Activated naive CD4-positive, alpha-beta T cell treated with Interleukin-2 at 50 U/mL for 16 hours (primary cell): ENCODE results near the gene CHL1.
"Not testable (repeated sequence)": the region's sequence is repeated elsewhere in the genome, so short reads cannot be mapped to it uniquely, and the experiment has no call there.

Experiments
- DNase-seq: peaks from one replicate; pipeline ENCODE4 v3.0.0-alpha.2; 2020

CHL1 gene

GRCh38 chr3:339351-339750 is 142.8 kb downstream of the CHL1 start:
- no peak for DNase-seq

DNA sequence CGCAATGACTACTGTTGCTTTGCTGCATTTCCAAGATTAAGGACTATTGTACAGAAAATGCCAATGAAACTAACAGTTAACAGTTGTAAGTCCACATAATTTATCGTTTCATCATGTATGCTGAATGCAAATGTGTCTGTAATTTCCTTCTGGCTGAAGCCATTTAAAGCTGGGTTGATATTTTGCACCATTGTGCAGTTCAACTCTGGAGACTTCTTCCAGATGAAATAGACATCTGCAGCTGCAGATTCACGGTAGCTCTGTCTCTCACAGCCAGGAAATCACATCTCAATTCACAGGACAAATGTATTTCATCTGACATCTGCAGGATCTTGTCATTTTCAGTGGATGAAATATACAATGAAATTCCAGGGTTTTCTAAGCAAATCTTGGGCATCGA is 145.4 kb downstream of the CHL1 start:
- DNase-seq = no peak

GRCh38 chr3:346186-346585 is 149.6 kb downstream of the CHL1 start:
- no peak for DNase-seq

- DNase-seq = no peak
Measured at GRCh38 chr3:347581-347980, 151.0 kb downstream of the CHL1 start.

DNA sequence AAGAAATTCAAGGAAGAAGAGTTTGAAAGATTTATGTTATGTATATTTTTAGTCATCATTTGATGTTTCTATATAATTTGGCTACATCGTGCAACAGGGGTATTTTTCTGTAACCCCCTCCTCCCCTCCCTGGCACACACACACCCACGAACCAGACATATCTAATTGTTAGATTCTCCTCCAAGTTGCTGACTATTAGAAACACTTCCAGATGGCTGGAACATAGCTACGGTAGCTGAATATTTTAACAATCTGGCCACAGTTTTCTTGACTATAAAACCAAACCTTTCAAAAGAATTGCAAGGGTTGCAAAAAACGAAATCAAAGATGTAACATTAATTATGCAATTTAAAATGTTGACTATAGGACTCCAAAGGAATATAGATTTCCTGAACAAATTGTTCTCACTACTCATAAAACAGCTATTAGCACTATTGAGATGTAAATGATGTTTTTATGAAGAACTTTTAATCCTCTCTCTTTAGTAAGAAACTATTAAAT is 154.4 kb downstream of the CHL1 start:
- no peak for DNase-seq

DNA sequence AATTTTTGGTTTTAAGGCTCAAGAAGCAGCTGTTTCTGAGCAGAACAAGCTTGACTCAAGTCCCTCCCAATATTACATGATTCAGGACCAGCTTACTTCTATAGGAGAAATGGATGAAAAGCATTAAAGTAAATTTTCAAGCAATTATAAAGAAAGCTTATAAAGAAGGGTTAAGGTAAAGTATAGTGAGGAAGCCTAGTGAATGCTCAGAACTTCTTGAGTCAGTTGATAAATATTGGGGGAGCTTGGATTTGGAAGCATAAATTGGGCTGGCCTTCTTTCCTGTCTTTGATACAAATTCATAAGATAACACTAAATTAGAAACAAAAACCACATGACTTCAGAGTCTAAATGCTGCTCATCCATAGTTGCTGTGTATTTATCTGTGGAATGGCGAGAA is 156.0 kb downstream of the CHL1 start:
- no peak for DNase-seq

GRCh38 chr3:353191-353739 is 156.7 kb downstream of the CHL1 start:
- no peak for DNase-seq

DNA sequence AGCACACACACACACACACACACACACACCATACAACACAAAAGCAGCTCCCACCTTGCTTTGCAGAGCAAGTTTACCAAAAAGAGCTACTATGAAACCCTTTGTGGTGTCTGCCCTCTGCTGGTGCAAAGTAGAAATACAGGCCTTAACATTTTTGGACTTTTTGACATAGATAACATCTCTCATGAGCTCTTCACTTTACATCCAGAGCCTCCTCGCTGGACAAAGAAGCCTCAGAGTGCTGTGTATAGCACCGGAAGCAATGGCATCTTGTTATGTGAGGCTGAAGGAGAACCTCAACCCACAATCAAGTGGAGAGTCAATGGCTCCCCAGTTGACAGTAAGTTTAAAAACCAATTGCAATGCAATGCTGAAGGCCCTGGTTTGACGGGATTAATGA is 157.9 kb downstream of the CHL1 start:
- no peak for DNase-seq

DNA sequence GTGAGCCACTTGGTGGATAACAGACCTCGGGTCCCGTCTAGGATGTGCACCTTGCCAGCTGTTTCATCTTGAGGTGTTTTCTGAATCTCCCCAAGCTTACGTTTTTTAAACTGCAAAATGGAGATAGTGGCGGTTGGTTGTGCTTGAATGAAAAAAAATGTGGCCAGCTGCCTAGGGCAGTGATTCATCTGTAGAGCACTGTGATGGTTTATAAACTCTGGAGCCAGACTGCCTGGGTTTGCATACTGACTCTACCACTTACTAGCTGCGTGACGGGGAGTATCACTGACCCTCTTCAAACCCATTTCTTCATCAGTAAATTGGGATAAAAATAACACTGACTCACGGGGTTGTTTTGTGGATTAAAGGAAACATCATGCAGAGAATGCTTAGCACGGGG is 159.1 kb downstream of the CHL1 start:
- DNase-seq = no peak

- DNase-seq = no peak
Measured at GRCh38 chr3:356952-357351, 160.4 kb downstream of the CHL1 start.

- no peak for DNase-seq
Measured at GRCh38 chr3:359672-360071, 163.1 kb downstream of the CHL1 start.

GRCh38 chr3:362681-363338 is 166.2 kb downstream of the CHL1 start:
- no peak for DNase-seq

DNA sequence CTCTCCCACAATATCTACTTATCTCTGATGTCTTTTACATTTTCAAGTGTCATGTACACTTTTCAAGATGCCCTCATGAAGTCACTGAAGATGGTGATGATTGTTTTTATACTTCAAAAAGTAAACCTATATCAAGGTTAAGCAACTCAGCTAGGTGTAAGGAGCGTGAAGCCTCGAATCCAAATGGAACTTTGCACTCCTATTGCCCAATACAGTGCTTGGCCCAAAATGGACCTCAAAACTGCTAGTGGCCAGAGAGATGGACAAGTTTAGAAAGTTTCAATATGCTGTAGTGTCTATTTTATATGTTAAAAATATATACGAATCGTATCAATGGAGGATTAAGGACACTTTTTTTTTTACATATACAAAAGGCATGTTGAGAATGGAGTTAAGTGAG is 167.7 kb downstream of the CHL1 start:
- DNase-seq = no peak

- DNase-seq = no peak
Measured at GRCh38 chr3:365268-365667, 168.7 kb downstream of the CHL1 start.

GRCh38 chr3:366253-366652 is 169.7 kb downstream of the CHL1 start:
- not testable (repeated sequence) for DNase-seq

DNA sequence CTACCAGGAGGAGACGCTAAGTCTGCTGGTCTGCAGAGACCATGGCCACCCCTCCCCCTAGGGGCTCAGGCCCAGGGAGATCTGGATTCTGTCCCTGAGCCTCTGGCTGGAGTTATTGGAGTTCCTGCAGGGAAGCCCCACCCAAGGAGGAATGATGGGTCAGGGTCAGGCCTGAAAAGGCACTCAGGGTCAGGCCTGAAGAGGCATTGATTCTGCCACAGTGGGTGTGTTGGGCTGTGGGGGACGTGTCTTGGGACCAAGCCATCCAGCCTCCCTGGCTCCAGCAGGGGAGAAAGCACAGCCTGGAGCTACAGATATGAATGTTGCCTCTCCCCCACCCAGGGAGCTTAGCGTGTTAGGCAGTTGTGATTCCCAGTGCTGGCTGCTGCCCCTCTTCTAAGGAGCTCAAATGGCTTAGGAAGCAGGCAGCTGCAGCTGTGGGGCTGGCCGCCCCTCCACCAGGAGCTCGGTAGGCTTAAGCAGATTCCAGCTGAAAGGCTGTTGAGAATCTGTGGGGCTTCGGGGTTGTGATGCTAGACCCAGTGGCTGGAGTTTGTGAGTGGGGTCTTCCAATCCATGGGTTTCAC is 176.7 kb downstream of the CHL1 start:
- DNase-seq = no peak

GRCh38 chr3:374459-374858 is 177.9 kb downstream of the CHL1 start:
- no peak for DNase-seq

DNA sequence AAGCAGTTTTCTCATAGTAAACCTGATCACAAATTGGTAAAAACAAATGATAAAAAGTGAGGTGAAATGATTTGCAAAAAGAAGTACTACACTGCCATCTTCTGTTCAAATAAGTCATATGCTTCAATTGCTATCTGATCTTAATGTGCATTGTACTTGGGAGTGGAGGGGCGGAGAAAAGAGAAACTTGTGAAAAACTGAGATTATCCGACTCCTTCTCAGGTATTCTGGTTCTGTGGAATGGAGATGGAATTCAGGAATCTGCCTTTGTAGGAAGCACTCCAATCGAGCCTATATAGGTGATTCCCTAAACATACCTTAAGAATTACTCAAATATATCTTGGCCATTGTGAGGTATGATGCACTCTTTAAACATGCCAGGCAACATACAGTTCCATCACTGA is 180.6 kb downstream of the CHL1 start:
- no peak for DNase-seq

DNA sequence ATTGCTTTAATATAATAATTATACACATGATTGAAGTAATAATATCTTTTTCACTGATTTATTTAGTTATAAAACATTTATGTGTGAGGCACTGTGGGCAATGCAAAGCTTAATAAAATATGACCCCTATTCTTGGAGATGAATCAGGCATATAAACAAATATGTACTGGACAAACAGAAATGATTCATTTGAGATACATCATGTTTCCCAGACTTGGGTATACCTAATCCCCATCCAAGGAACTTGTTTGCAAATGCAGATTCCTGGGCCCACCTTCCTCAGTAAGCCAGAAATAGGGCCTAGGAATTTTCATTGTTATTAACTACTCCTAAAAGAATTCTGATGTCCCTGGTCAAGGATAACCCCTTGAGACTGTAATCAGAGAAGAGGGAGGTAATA is 184.2 kb downstream of the CHL1 start:
- DNase-seq = no peak

- no peak for DNase-seq
Measured at GRCh38 chr3:385151-385550, 188.6 kb downstream of the CHL1 start.

- no peak for DNase-seq
Measured at GRCh38 chr3:394775-395174, 198.2 kb downstream of the CHL1 start.

DNA sequence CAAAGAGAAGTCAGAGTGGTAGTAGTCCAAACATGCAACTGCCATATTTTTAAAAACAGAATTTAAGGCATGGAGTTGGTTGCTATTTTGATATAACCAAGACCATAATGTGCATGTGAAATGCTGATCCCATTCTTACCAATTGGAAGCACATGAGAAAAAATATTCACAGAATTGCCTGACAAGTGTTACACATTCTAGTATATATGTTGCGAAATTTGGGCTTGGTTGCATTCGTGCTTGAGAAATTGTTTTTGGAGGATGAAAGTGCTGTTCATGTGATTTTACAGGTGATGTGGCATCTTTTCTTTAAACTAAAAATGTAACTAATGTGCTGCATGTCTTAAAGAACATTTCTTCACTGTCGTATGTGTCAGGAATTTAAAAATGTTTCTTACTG is 199.7 kb downstream of the CHL1 start:
- DNase-seq = no peak

- DNase-seq = no peak
Measured at GRCh38 chr3:399647-400046, 203.1 kb downstream of the CHL1 start.

- DNase-seq = no peak
Measured at GRCh38 chr3:403826-404225, 207.3 kb downstream of the CHL1 start.

DNA sequence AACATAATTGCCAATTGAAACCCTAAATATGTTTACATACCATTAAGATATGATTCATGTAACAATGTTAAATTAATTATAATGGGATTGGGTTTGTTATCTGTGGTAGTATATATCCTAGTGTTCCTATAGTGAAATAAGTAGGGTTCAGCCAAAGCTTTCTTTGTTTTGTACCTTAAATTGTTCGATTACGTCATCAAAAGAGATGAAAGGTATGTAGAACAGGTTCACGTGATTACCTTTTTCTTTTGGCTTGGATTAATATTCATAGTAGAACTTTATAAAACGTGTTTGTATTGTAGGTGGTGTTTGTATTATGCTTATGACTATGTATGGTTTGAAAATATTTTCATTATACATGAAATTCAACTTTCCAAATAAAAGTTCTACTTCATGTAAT is 212.4 kb downstream of the CHL1 start:
- no peak for DNase-seq
